MM.1S (cell line): Measurements from ENCODE around the gene WNT8B.
A peak's percentile ranks its signal among the peaks of the same experiment; 100 is the strongest.

Experiments used
- DNase-seq: peaks from one replicate; pipeline ENCODE4 v3.0.0-alpha.2; 2015
- H2AFZ ChIP-seq: fragments of 300-600 bp; sonication (generic); 2 replicates; pipeline ENCODE4 v1.6.0; 2016; ENCODE audit warnings: antibody characterized with exemption, low read length
- H3F3A ChIP-seq: fragments of 300-600 bp; sonication (generic); 2 replicates; pipeline ENCODE4 v1.6.1; 2016; ENCODE audit warnings: mild to moderate bottlenecking, antibody characterized with exemption, low read length, moderate library complexity, mixed read lengths; ENCODE audit not compliant: insufficient read depth
- H3K27ac ChIP-seq: fragments of 300-600 bp; sonication (generic); 2 replicates; pipeline ENCODE4 v1.5.1; 2016; ENCODE audit warnings: mild to moderate bottlenecking, low read length
- H3K27me3 ChIP-seq: fragments of 300-600 bp; sonication (generic); replicated peaks from 2 replicates; pipeline ENCODE4 v1.6.0; 2016; ENCODE audit warnings: low read length; ENCODE audit not compliant: insufficient read depth
- H3K36me3 ChIP-seq: fragments of 300-600 bp; sonication (generic); replicated peaks from 2 replicates; pipeline ENCODE4 v1.6.1; 2016; ENCODE audit warnings: mild to moderate bottlenecking, low read length, mixed read lengths; ENCODE audit not compliant: insufficient read depth
- H3K4me1 ChIP-seq: fragments of 300-600 bp; sonication (generic); 2 replicates; pipeline ENCODE4 v1.6.1; 2016; ENCODE audit warnings: low read length, mixed read lengths
- H3K4me2 ChIP-seq: fragments of 300-600 bp; sonication (generic); 2 replicates; pipeline ENCODE4 v1.6.0; 2016; ENCODE audit warnings: low read depth, low read length
- H3K4me3 ChIP-seq: fragments of 300-600 bp; sonication (generic); 2 replicates; pipeline ENCODE4 v1.5.1; 2016; ENCODE audit warnings: low read length, mixed read lengths
- H3K79me2 ChIP-seq: fragments of 300-600 bp; sonication (generic); 2 replicates; pipeline ENCODE4 v1.6.1; 2016; ENCODE audit warnings: mixed run types, low read length, mixed read lengths
- H3K9ac ChIP-seq: fragments of 300-600 bp; sonication (generic); 2 replicates; pipeline ENCODE4 v1.6.1; 2016; ENCODE audit warnings: low read length, mixed read lengths
- H3K9me2 ChIP-seq: fragments of 300-600 bp; sonication (generic); replicated peaks from 2 replicates; pipeline ENCODE4 v1.6.1; 2016; ENCODE audit warnings: mild to moderate bottlenecking, low read length, mixed read lengths; ENCODE audit not compliant: insufficient read depth
- H3K9me3 ChIP-seq: fragments of 300-600 bp; sonication (generic); replicated peaks from 2 replicates; pipeline ENCODE4 v1.6.1; 2016; ENCODE audit warnings: mild to moderate bottlenecking, low read length, mixed read lengths; ENCODE audit not compliant: insufficient read depth
- H4K20me1 ChIP-seq: fragments of 300-600 bp; sonication (generic); 2 replicates; pipeline ENCODE4 v1.6.1; 2016; ENCODE audit warnings: mild to moderate bottlenecking, low read length, moderate library complexity, mixed read lengths; ENCODE audit not compliant: insufficient read depth
- EZH2 ChIP-seq: fragments of 300-600 bp; sonication (generic); optimal IDR thresholded peaks from 2 replicates; pipeline ENCODE3; 2017; ENCODE audit warnings: low read depth, mild to moderate bottlenecking, antibody characterized with exemption, low read length, mixed read lengths
- EZH2phosphoT487 ChIP-seq: fragments of 300-600 bp; sonication (generic); IDR thresholded peaks from 2 replicates; pipeline ENCODE4 v1.6.1; 2018; ENCODE audit warnings: antibody characterized with exemption, low read length
- TF ChIP-seq, protein P1 (sequence below): fragments of 300-600 bp; sonication (generic); IDR thresholded peaks from 2 replicates; pipeline ENCODE4 v1.5.1; 2016; ENCODE audit warnings: antibody characterized with exemption, low read length, mixed read lengths

The WNT8B gene

GRCh38 chr10:100427374-100427773 lies 35.4 kb upstream of the WNT8B start:
- H3K27ac ChIP-seq: no peak overlapping the region
- H3K9me3 ChIP-seq: no peaks in the 10 kb centered on the region
- H4K20me1 ChIP-seq: no peaks in the 10 kb centered on the region
- no peak overlapping the region for H2AFZ ChIP-seq
- H3K4me3 ChIP-seq: no peak overlapping the region
- no peaks in the 10 kb centered on the region for H3K9me2 ChIP-seq
- H3F3A ChIP-seq: no peaks in the 10 kb centered on the region
- H3K79me2 ChIP-seq: no peaks in the 10 kb centered on the region
- H3K27me3 ChIP-seq: no peaks in the 10 kb centered on the region
- H3K9ac ChIP-seq: no peak overlapping the region
- TF ChIP-seq EZH2 (no peak), EZH2phosphoT487 (no peak)
- TF ChIP-seq, protein P1, sequence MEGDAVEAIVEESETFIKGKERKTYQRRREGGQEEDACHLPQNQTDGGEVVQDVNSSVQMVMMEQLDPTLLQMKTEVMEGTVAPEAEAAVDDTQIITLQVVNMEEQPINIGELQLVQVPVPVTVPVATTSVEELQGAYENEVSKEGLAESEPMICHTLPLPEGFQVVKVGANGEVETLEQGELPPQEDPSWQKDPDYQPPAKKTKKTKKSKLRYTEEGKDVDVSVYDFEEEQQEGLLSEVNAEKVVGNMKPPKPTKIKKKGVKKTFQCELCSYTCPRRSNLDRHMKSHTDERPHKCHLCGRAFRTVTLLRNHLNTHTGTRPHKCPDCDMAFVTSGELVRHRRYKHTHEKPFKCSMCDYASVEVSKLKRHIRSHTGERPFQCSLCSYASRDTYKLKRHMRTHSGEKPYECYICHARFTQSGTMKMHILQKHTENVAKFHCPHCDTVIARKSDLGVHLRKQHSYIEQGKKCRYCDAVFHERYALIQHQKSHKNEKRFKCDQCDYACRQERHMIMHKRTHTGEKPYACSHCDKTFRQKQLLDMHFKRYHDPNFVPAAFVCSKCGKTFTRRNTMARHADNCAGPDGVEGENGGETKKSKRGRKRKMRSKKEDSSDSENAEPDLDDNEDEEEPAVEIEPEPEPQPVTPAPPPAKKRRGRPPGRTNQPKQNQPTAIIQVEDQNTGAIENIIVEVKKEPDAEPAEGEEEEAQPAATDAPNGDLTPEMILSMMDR: no peak
- no peak overlapping the region for H3K4me2 ChIP-seq
- H3K36me3 ChIP-seq: no peaks in the 10 kb centered on the region
- no peaks in the 10 kb centered on the region for H3K4me1 ChIP-seq
- no peak for DNase-seq

- DNase-seq: peak; percentile 94
- H3K27me3 ChIP-seq: no peaks in the 10 kb centered on the region
- no peaks in the 10 kb centered on the region for H3K79me2 ChIP-seq
- no peak overlapping the region for H3K4me2 ChIP-seq
- no peak overlapping the region for H3K4me3 ChIP-seq
- TF ChIP-seq, protein P1: peak; percentile 100
- no peak for TF ChIP-seq EZH2phosphoT487
- TF ChIP-seq EZH2: no peak
- H4K20me1 ChIP-seq: no peaks in the 10 kb centered on the region
- no peak overlapping the region for H2AFZ ChIP-seq
- no peaks in the 10 kb centered on the region for H3K4me1 ChIP-seq
- no peaks in the 10 kb centered on the region for H3K9me2 ChIP-seq
- no peak overlapping the region for H3K9ac ChIP-seq
- H3K36me3 ChIP-seq: no peaks in the 10 kb centered on the region
- no peaks in the 10 kb centered on the region for H3K9me3 ChIP-seq
- H3K27ac ChIP-seq: no peak overlapping the region
- H3F3A ChIP-seq: no peaks in the 10 kb centered on the region
These were observed 29.3 kb upstream of the WNT8B start for GRCh38 chr10:100433253-100434240.

DNA sequence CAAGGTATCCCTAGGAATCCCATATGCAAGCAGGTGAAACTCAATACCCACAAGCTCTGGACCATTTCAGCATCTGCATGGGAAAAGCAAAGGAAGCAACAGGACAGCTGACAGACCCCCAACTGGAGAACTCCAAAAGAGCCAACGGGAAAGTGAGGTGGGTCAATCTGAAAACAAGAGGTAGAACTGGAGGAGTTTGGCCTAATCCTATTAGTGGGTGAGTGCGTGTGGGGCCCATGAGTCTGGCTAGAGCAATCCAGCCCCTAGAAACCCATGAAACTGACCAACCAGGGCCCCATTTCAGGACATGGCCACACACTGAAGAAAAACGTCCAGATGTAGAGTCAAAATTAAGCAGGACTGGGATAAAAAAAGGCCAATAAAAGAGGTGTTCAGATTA lies 26.6 kb upstream of the WNT8B start:
- Histone ChIP-seq H3K4me3 (no peak overlapping the region), H3K79me2 (no peaks in the 10 kb centered on the region), H3K9ac (no peak overlapping the region), H3K4me1 (no peaks in the 10 kb centered on the region), H4K20me1 (no peaks in the 10 kb centered on the region), H3K4me2 (no peak overlapping the region), H3K27ac (no peak overlapping the region), H3K9me2 (no peaks in the 10 kb centered on the region), H3K27me3 (no peaks in the 10 kb centered on the region), H2AFZ (no peak overlapping the region), H3F3A (no peaks in the 10 kb centered on the region), H3K36me3 (no peaks in the 10 kb centered on the region), H3K9me3 (no peaks in the 10 kb centered on the region)
- no peak for DNase-seq
- TF ChIP-seq EZH2 (no peak), EZH2phosphoT487 (no peak)
- TF ChIP-seq, protein P1: no peak
